ENCODE results near the gene TCL1A. TPM values are rescaled to one million over a fixed set of nuclear protein-coding genes. Genes with fewer than 3 reads are reported as not detected.

Gene TCL1A
- total and polyA plus RNA-seq, 7 donors: 1.2 to 99.5 TPM; not detected in 5

- peaks cover 0 to 12% (median 0%) of the 10 kb centered on the region in 3 donors for H3K27me3 ChIP-seq
- intact Hi-C loops (cut with DNase I): no loop called here
- no peak for TF ChIP-seq POLR2AphosphoS5 (IDR thresholded peaks at IDR 0.05)
- no peak for TF ChIP-seq POLR2A (IDR thresholded peaks at IDR 0.05)
- TF ChIP-seq EP300 (IDR thresholded peaks at IDR 0.05): no peak
- TF ChIP-seq CTCF (IDR thresholded peaks at IDR 0.05): no peak
- no peak for DNase-seq
- H3K4me3 ChIP-seq: no peak overlapping the region
- no peaks in the 10 kb centered on the region for H3K36me3 ChIP-seq
- peaks cover 0 to 7% (median 5%) of the 10 kb centered on the region in 4 donors for H3K9me3 ChIP-seq
- no peak overlapping the region for H3K27ac ChIP-seq
- no peaks in the 10 kb centered on the region for H3K4me1 ChIP-seq
- WGBS, 2 donors: 61 to 74% methylated on average over 6 of the region's 6 CpGs
These were observed 13.3 kb upstream of the TCL1A start for GRCh38 chr14:95727056-95727700.

GRCh38 chr14:95725685-95726336, 11.9 kb upstream of the TCL1A start:
- no peaks in the 10 kb centered on the region for H3K4me1 ChIP-seq
- H3K9me3 ChIP-seq: peaks cover 0 to 7% (median 5%) of the 10 kb centered on the region in 4 donors
- TF ChIP-seq CTCF (IDR thresholded peaks at IDR 0.05) (no peak), POLR2A (IDR thresholded peaks at IDR 0.05) (no peak), EP300 (IDR thresholded peaks at IDR 0.05) (no peak), POLR2AphosphoS5 (IDR thresholded peaks at IDR 0.05) (no peak)
- 56 to 60% methylated on average over 5 of the region's 5 CpGs for WGBS, 2 donors
- intact Hi-C loops (cut with DNase I): no loop called here
- H3K4me3 ChIP-seq: no peak overlapping the region
- H3K27me3 ChIP-seq: peaks cover 0 to 12% (median 0%) of the 10 kb centered on the region in 3 donors
- no peaks in the 10 kb centered on the region for H3K36me3 ChIP-seq
- no peak overlapping the region for H3K27ac ChIP-seq
- no peak for DNase-seq

GRCh38 chr14:95722525-95723190, 8.7 kb upstream of the TCL1A start:
- Histone ChIP-seq H3K27ac (no peak overlapping the region), H3K36me3 (no peaks in the 10 kb centered on the region), H3K4me1 (no peaks in the 10 kb centered on the region), H3K9me3 (peaks cover 0 to 7% (median 5%) of the 10 kb centered on the region in 4 donors), H3K4me3 (no peak overlapping the region), H3K27me3 (peaks cover 0 to 12% (median 0%) of the 10 kb centered on the region in 3 donors)
- TF ChIP-seq POLR2A (IDR thresholded peaks at IDR 0.05) (no peak), EP300 (IDR thresholded peaks at IDR 0.05) (no peak), CTCF (IDR thresholded peaks at IDR 0.05) (no peak), POLR2AphosphoS5 (IDR thresholded peaks at IDR 0.05) (no peak)
- intact Hi-C loops (cut with DNase I): no loop called here
- 79 to 84% methylated on average over 1 of the region's 1 CpG for WGBS, 2 donors
- no peak for DNase-seq

GRCh38 chr14:95712398-95712797, 1.5 kb downstream of the TCL1A start:
- intact Hi-C loops (cut with DNase I): no loop called here
- TF ChIP-seq CTCF (IDR thresholded peaks at IDR 0.05) (no peak), POLR2AphosphoS5 (IDR thresholded peaks at IDR 0.05) (no peak), POLR2A (IDR thresholded peaks at IDR 0.05) (no peak), EP300 (IDR thresholded peaks at IDR 0.05) (no peak)
- no peak for DNase-seq
- H3K27ac ChIP-seq: no peak overlapping the region
- no peaks in the 10 kb centered on the region for H3K36me3 ChIP-seq
- H3K4me1 ChIP-seq: no peaks in the 10 kb centered on the region
- H3K27me3 ChIP-seq: peaks cover 5 to 18% (median 13%) of the 10 kb centered on the region in 3 donors
- H3K9me3 ChIP-seq: no peaks in the 10 kb centered on the region
- WGBS, 2 donors: 80 to 83% methylated on average over 9 of the region's 9 CpGs
- no peak overlapping the region for H3K4me3 ChIP-seq

Data from sigmoid colon (tissue), 7 donors.